ENCODE data around the gene TWIST2.

Gene TWIST2

DNA sequence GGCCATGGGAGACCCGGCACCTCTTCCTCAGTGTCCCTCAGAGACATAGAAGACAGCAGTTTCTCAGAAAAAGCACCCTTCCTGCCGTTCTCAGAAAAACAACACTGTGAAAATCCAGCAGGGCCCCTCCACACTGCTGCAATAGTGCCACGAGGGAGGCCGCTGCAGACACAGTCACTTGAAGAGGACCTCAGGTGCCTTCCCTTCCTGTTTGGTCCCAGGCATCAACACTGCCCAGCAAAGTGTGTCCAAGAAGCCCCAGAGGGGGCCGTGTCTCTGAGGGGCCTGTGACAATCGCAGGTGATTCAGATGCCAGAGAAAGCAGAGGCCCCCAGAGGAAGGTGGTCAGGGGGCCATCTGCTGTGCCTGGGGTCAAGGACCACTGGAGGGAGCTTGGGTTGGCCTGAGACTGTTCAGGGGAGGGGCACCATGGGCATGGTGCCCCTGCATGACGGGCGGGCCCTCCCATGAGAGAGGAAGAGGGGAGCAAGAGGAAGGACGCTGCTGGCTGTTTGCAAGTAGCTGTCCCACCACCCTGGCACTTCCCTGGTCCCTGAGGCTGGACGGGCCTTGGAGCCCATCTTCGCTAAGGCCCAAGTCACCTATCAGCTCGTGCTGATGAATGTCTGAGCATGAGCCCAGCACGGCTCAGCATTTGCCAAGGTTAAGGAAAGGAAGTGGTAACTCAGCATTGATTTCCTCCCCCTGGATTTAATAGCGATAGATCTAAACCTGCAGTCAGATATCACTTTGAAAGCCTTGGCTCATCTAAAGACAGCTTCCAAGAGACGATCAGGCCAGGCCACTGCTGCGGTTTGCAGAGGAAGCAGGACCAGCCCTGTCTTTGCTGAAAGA lies 9.1 kb downstream of the TWIST2 start:
- no peak for DNase-seq (ENCODE audit: low spot score)

DNA sequence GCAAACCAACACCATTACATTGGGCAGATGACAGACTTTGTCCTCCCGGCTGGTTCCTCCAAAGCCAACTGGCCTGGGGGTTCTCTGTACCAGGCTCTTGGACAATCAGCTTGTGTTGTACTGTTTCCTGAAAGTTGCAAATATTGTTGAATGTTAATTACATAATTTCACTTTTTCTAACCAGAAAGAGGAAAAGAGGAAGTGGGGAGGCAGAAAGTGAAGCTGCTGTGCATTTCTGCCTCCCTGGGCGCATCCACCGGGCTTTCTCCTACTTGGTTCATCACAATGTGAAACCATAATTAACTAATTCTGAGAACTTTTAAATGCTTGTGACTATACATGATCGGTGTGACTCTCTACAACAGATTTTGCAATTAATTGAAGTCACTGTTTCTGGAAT lies 10.1 kb downstream of the TWIST2 start:
- DNase-seq (ENCODE audit: low spot score): no peak

DNA sequence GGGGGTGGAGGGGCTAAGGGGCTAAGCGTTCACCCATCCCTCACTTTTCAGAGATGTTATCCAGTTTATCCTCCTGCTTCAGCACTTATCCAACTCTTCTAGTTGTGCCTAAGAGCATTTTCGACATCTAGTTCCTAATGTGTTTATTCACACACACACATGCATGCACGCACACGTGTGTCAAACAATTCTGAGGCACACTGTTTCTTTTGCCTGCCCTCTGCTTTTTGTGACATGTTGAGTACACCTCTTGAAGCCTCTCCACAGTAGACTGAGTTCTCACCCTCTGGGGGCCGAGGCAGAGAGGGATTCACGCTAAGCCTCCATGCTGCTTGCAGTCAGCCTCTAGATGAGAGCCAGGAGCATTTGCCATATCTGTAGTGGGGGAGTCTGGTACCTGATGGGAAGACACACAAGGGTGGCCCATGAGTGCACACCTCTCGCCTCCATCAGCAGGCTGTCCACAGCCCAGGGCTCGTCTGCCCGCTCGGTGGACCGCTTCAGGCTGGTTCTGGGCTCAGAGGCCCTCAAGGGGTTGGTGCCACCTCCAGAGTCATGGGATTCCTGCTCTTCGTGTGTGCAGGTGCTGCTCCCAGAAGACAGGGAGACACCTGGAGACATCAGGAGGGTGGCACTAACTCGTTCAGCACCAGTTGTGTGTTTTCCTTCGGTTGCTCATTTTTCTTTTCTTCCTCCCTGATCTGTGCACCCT lies 11.9 kb downstream of the TWIST2 start:
- DNase-seq (ENCODE audit: low spot score): no peak

DNA sequence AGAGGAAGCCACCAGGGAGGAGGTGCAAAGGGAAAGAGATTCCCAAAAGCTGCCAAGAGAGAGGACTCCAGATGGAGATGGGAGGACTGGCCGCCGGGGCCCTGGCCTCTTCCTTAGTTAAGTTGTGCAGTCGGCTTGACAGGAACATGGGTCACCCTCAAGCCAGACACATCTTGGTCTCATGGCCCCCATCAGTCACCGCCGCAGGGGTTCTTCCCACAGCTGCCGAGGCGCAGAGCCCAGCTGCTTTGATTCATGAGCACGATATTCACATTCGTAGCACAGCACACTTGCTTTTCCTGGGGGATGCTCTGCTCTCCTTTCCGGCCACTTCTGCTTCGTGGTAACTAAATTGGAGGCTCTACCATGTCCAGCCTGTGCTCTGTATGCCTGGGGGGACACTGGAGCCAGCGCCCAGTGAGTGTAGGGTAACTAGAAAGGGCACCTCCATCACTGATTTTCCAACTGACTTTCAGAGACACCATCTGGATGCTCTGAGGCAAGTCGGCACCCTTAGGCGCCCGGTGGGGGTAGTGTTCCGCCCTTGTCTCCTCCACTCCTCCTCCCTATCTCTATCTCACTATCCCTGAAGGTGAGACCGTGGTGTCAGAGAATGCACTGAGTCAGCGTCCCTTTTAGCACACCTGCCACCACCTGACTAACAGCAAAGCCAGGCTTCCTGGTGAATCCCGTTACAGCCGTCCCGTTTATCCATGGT lies 13.3 kb downstream of the TWIST2 start:
- DNase-seq (ENCODE audit: low spot score): no peak

DNA sequence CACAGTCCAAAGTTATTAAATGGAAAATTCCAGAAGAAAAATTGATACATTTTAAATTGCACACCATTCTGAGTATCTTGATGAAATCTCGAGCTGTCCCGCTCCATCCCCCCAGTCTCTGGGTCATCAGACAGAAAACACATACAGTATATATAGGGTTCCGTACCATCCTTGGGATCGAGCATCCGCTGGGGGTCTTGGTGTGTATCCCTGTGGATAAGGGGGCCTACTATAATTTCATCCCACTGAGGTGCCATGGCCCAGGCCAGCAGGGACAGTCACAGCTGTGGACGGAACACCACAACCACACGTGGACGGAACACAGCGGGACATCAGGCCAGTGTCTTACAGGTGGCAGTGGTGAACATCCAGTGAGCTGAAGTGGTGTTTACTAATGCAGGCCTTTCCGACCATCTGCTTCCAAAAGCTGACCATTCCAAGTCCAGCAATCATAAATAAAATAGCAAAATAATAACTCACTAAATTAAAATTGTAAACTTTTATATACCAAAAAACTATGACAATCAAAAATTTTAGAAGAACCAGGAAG lies 14.0 kb downstream of the TWIST2 start:
- no peak for DNase-seq (ENCODE audit: low spot score)

- DNase-seq (ENCODE audit: low spot score): no peak
Measured at GRCh38 chr2:238862701-238863100, 14.8 kb downstream of the TWIST2 start.

GRCh38 chr2:238863231-238863630 lies 15.3 kb downstream of the TWIST2 start:
- no peak for DNase-seq (ENCODE audit: low spot score)

- no peak for DNase-seq (ENCODE audit: low spot score)
Measured at GRCh38 chr2:238863749-238864206, 15.9 kb downstream of the TWIST2 start.

DNA sequence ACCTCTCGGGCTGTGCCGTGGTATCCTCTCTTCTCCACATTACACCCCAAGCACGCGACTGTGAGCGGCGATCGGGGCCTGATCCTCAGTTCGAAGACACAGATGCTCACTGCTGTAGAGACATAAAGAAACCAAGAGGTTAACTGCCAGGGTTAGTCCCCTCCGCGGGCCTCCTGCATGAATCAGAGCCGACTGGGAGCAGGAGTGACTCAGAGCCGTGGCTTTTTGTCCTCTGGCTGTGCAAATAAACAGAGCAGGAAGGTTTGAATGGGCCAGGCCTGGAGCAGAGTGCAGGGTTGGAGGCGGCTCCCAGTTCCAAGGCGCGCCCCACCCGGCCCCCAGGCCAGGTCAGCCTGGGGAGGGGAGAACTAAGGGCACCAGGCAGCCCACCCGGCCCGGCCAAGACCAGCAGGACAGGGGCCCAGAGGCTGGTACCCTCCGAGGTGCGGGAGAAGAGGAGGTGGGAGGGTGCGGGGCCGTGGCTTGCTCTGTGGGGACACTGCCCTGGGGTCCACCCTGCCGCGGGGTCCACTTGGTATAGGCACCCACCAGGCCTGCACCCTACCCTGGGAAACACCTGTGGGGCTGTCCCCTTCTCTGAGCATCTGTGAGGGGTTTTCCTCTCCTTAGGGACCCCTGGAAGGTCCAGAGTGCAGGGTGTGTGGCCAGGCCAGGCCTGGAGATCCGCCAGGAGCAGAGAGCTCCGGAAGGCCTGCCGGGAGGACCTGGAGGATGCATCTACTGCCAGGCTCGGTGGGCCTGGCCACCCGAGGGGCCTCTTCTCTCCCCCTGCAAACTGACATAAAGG lies 16.5 kb downstream of the TWIST2 start:
- peak; percentile 95 for DNase-seq (ENCODE audit: low spot score)

- no peak for DNase-seq (ENCODE audit: low spot score)
Measured at GRCh38 chr2:238865015-238865719, 17.3 kb downstream of the TWIST2 start.

- no peak for DNase-seq (ENCODE audit: low spot score)
Measured at GRCh38 chr2:238865744-238866355, 18.0 kb downstream of the TWIST2 start.

DNA sequence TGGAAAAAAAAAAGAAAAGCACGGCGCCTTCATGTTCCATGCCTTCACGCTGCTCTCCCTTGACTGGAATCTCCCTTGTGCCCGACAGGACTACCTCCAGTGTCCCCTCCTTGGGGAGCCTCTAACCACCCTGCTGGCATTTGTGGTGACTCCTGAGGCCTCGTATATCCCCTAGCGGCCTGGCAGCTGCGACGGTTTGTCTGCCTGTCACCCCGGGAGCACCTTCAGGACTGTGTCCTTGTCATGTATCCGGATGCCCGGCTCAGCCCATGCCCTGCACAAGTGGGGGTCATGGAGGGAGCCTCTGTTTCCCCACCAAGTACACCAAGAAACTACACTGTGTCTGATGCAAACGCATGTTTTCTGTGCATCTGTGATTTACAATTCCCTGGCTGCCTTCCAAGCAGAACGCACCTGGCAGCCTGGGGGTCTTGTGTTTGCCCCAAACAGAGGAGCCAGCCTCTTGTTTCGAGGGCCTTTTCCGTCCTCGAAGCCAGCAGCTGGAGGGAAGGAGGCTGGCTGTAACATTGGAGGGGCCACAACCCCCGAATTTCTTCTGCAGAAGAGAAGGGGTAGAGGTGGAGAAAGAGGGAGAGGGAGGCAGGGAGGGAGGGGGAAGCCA lies 18.9 kb downstream of the TWIST2 start:
- DNase-seq (ENCODE audit: low spot score): no peak

DNA sequence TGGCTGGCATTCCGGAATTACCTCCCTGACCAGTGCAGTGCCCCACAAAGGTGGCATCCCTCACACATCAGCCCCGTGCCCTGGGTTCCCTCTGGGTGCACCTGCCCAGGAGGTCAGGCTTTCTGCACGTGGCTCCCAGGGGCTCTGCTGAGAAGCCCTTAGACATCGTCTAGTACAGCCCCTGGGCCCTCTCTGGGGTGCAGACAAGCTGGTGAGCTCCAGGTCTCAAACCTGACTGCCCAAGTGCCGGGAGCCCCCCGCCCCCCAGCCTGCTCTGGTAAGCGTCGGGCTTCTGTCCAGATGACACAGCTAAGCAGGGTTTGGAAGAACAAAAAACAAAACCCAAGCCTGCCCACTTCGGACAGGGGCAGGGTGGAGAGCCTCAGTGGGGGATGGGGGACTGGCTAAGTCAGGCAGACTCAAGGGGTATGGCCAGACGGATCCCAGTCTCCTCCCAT lies 20.2 kb downstream of the TWIST2 start:
- DNase-seq (ENCODE audit: low spot score): peak; percentile 68

DNA sequence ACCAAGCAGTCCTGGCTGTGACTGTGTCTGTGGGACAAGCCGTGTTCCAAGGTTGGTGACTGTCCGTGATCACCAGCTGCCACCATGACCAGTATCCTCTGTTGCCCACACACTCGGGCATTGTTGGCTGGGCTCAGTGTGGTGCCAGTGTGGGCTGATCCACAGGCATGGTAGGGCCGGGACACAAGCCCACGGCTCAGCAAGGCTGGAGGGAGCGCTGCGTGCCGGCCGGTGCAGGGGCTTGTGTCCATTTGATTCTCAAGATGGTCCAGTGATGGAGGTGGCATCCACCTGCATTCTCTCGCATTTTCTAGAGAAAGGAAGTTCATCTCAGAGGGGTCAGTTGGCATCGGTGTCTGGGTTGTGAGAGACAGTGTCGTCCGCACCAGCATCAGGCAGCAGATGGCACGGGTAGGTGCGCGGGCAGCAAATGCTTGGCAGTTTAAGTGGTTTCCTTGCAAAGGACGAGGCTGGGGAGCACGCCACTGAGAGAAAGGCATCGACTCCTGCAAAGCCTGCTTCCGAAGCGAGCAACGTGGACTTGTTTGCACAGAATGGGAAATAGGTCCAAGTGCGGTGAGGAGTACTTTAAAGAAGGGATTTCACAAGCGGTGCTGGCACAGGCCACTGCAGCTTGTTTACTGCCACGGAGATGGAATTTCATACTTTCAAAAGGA lies 20.9 kb downstream of the TWIST2 start:
- DNase-seq (ENCODE audit: low spot score): peak; percentile 66

- DNase-seq (ENCODE audit: low spot score): no peak
Measured at GRCh38 chr2:238869293-238870124, 21.6 kb downstream of the TWIST2 start.

DNA sequence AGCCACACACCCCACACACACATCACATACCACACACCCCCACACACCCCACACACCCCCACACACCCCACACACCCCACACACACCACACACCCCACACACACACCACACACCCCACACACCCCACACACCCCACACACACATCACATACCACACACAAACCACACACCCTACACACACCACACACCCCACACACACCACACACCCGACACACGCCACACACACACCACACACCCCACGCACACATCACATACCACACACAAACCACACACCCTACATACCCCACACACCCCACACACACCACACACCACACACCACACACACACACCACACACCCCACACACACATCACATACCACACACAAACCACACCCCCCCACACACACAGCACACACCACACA lies 22.4 kb downstream of the TWIST2 start:
- no peak for DNase-seq (ENCODE audit: low spot score)

GRCh38 chr2:238872026-238872425 lies 24.1 kb downstream of the TWIST2 start:
- DNase-seq (ENCODE audit: low spot score): no peak

GRCh38 chr2:238872628-238873380 lies 24.9 kb downstream of the TWIST2 start:
- no peak for DNase-seq (ENCODE audit: low spot score)

All from AG08396 (cell line).